Measurements from ENCODE around the gene GPR84. TPM values are rescaled to one million over a fixed set of nuclear protein-coding genes. Genes with fewer than 3 reads are reported as not detected.

GPR84 gene
- polyA plus RNA-seq, 3 donors: 0.24 to 3.5 (median 1.0) TPM

GRCh38 chr12:54378796-54379397 lies 14.6 kb upstream of the GPR84 start:
- H3K27ac ChIP-seq (ENCODE audit: low read depth, low read length): no peak overlapping the region
- 12 to 32% (median 24%) methylated on average over 30 to 48 of the region's 49 CpGs for WGBS, 3 donors

- WGBS, 3 donors: 73 to 84% (median 81%) methylated on average over 6 of the region's 6 CpGs
- no peak overlapping the region for H3K27ac ChIP-seq (ENCODE audit: low read depth, low read length)
These were observed 13.7 kb upstream of the GPR84 start for GRCh38 chr12:54377797-54378515.

- H3K27ac ChIP-seq (ENCODE audit: low read depth, low read length): no peak overlapping the region
- WGBS, 3 donors: 52 to 84% (median 53%) methylated on average over 2 of the region's 2 CpGs
These were observed 12.7 kb upstream of the GPR84 start for GRCh38 chr12:54377007-54377406.

- H3K27ac ChIP-seq (ENCODE audit: low read depth, low read length): no peak overlapping the region
- 59 to 73% (median 59%) methylated on average over 4 of the region's 4 CpGs for WGBS, 3 donors
These were observed 12.3 kb upstream of the GPR84 start for GRCh38 chr12:54376596-54376995.

- H3K27ac ChIP-seq (ENCODE audit: low read depth, low read length): no peak overlapping the region
- WGBS, 3 donors: 48 to 76% (median 71%) methylated on average over 2 of the region's 2 CpGs
These were observed 10.9 kb upstream of the GPR84 start for GRCh38 chr12:54375259-54375579.

GRCh38 chr12:54374562-54375258 lies 10.4 kb upstream of the GPR84 start:
- no peak overlapping the region for H3K27ac ChIP-seq (ENCODE audit: low read depth, low read length)
- WGBS, 3 donors: 36 to 56% (median 43%) methylated on average over 2 of the region's 2 CpGs

GRCh38 chr12:54373649-54374561 lies 9.6 kb upstream of the GPR84 start:
- no peak overlapping the region for H3K27ac ChIP-seq (ENCODE audit: low read depth, low read length)
- 89 to 92% (median 91%) methylated on average over 10 of the region's 10 CpGs for WGBS, 3 donors

- WGBS, 3 donors: 42 to 70% (median 46%) methylated on average over 8 of the region's 8 CpGs
- H3K27ac ChIP-seq (ENCODE audit: low read depth, low read length): no peak overlapping the region
These were observed 8.0 kb upstream of the GPR84 start for GRCh38 chr12:54372113-54372806.

GRCh38 chr12:54371328-54372112 lies 7.2 kb upstream of the GPR84 start:
- no peak overlapping the region for H3K27ac ChIP-seq (ENCODE audit: low read depth, low read length)
- 33 to 66% (median 44%) methylated on average over 4 to 5 of the region's 5 CpGs for WGBS, 3 donors

GRCh38 chr12:54370171-54370730 lies 6.0 kb upstream of the GPR84 start:
- H3K27ac ChIP-seq (ENCODE audit: low read depth, low read length): no peak overlapping the region
- WGBS, 3 donors: 17 to 35% (median 28%) methylated on average over 32 to 44 of the region's 44 CpGs

GRCh38 chr12:54369597-54370131 lies 5.4 kb upstream of the GPR84 start:
- WGBS, 3 donors: 33 to 56% (median 39%) methylated on average over 19 to 20 of the region's 21 CpGs
- no peak overlapping the region for H3K27ac ChIP-seq (ENCODE audit: low read depth, low read length)

- 22 to 27% (median 22%) methylated on average over 39 to 40 of the region's 40 CpGs for WGBS, 3 donors
- no peak overlapping the region for H3K27ac ChIP-seq (ENCODE audit: low read depth, low read length)
These were observed 4.7 kb upstream of the GPR84 start for GRCh38 chr12:54368709-54369596.

- H3K27ac ChIP-seq (ENCODE audit: low read depth, low read length): no peak overlapping the region
- 16 to 28% (median 20%) methylated on average over 5 of the region's 5 CpGs for WGBS, 3 donors
These were observed 3.9 kb upstream of the GPR84 start for GRCh38 chr12:54368025-54368708.

GRCh38 chr12:54363618-54364017 lies 668 bp downstream of the GPR84 start:
- 73 to 83% (median 77%) methylated on average over 6 of the region's 6 CpGs for WGBS, 3 donors
- no peak overlapping the region for H3K27ac ChIP-seq (ENCODE audit: low read depth, low read length)

GRCh38 chr12:54363047-54363446 lies 1.2 kb downstream of the GPR84 start:
- H3K27ac ChIP-seq (ENCODE audit: low read depth, low read length): no peak overlapping the region
- WGBS, 3 donors: 61 to 85% (median 73%) methylated on average over 8 of the region's 8 CpGs

All from adipose tissue (tissue), 3 donors.